Lower leg skin (tissue), 4 donors: ENCODE results near the gene ZBTB40. TPM values are rescaled to one million over a fixed set of nuclear protein-coding genes. Genes with fewer than 3 reads are reported as not detected.
A peak's percentile ranks its signal among the peaks of the same experiment; 100 is the strongest.

Experiments used
- DNase-seq, 2 donors: peaks; one replicate each; pipeline ENCODE4 v3.0.0-alpha.2; 2019; ENCODE audit warnings: low spot score in 2 of 2
- H3K4me3 ChIP-seq: fragments of 200-600 bp; sonication (generic); 2 replicates; pipeline ENCODE4 v1.5.1; 2017; ENCODE audit warnings: mild to moderate bottlenecking, low read depth; ENCODE audit not compliant: poor library complexity, severe bottlenecking
- CTCF ChIP-seq, 3 donors: fragments of 450-650 bp; IDR thresholded peaks; one replicate each; pipeline ENCODE4 v1.5.1; 2016; ENCODE audit warnings: antibody characterized with exemption in 3 of 3, mild to moderate bottlenecking in 3 of 3, moderate library complexity in 2 of 3
- POLR2A ChIP-seq, 2 donors: fragments of 450-650 bp; IDR thresholded peaks; one replicate each; pipeline ENCODE4 v1.6.1; 2016 to 2017; ENCODE audit warnings: antibody characterized with exemption in 2 of 2, mild to moderate bottlenecking in 1 of 2, moderate library complexity in 1 of 2
- WGBS, 2 donors: methylation state at CpG; one replicate each; pipeline ENCODE4 v1.1.5; 2018; 5-methylcytosine and 5-hydroxymethylcytosine counted together
- intact Hi-C: fragments of 100-400 bp; cut with DNase I; formaldehyde crosslinking; loops from one replicate; pipeline ENCODE4 v1.15.0; 2023; ENCODE audit warnings: low total_unique reads
- total RNA-seq, 4 donors: library from RNA; depleted of rRNA; stranded (reverse); fragments of >200 nt; gene quantifications; one replicate each; pipeline ENCODE4 v1.1.0, GENCODE V29; 2016

ZBTB40 gene
- total RNA-seq, 4 donors from 2014 or later: 7.5 to 13.3 (median 12.4) TPM

- DNase-seq: peak in 1 of 2 donors; percentile 7
- TF ChIP-seq CTCF (IDR thresholded peaks at IDR 0.05) (no peak), POLR2A (IDR thresholded peaks at IDR 0.05) (no peak)
- intact Hi-C loops: no loop called here
- 78 to 85% methylated on average over 3 of the region's 3 CpGs for WGBS, 2 donors
- H3K4me3 ChIP-seq: no peak overlapping the region
These were observed 66.7 kb downstream of the ZBTB40 start for GRCh38 chr1:22518379-22518778.

GRCh38 chr1:22520871-22521270 is 69.2 kb downstream of the ZBTB40 start:
- DNase-seq: peak in 1 of 2 donors; percentile 63
- 94 to 97% methylated on average over 9 of the region's 9 CpGs for WGBS, 2 donors
- intact Hi-C loops: no loop called here
- TF ChIP-seq POLR2A (IDR thresholded peaks at IDR 0.05): no peak
- H3K4me3 ChIP-seq: no peak overlapping the region

GRCh38 chr1:22521692-22522091 is 70.0 kb downstream of the ZBTB40 start:
- 100% methylated on average over 4 of the region's 4 CpGs for WGBS, 2 donors
- DNase-seq: peak in 1 of 2 donors; percentile 58
- TF ChIP-seq POLR2A (IDR thresholded peaks at IDR 0.05): no peak
- no peak for TF ChIP-seq CTCF (IDR thresholded peaks at IDR 0.05)
- H3K4me3 ChIP-seq: no peak overlapping the region
- intact Hi-C loops: no loop called here

- H3K4me3 ChIP-seq: no peak overlapping the region
These were observed 70.6 kb downstream of the ZBTB40 start for GRCh38 chr1:22522221-22522743.

GRCh38 chr1:22524481-22524880 is 72.8 kb downstream of the ZBTB40 start:
- no peak overlapping the region for H3K4me3 ChIP-seq
- peak in 1 of 2 donors; percentile 42 for DNase-seq
- WGBS, 2 donors: 81 to 88% methylated on average over 5 of the region's 5 CpGs
- TF ChIP-seq CTCF (IDR thresholded peaks at IDR 0.05) (no peak), POLR2A (IDR thresholded peaks at IDR 0.05) (no peak)
- intact Hi-C loops: no loop called here

More at GRCh38 chr1:22522221-22522743, 70.6 kb downstream of the ZBTB40 start:
- peak in 1 of 2 donors; percentile 53 for DNase-seq
- TF ChIP-seq CTCF (IDR thresholded peaks at IDR 0.05) (no peak), POLR2A (IDR thresholded peaks at IDR 0.05) (no peak)
- 95 to 97% methylated on average over 7 of the region's 7 CpGs for WGBS, 2 donors
- intact Hi-C loops: no loop called here

- 87 to 95% methylated on average over 3 of the region's 3 CpGs for WGBS, 2 donors
- intact Hi-C loops: no loop called here
- no peak overlapping the region for H3K4me3 ChIP-seq
- DNase-seq: peak in 1 of 2 donors; percentile 4
- TF ChIP-seq CTCF (IDR thresholded peaks at IDR 0.05): no peak
- no peak for TF ChIP-seq POLR2A (IDR thresholded peaks at IDR 0.05)
These were observed 73.6 kb downstream of the ZBTB40 start for GRCh38 chr1:22525211-22525610.
